ENCODE results near the gene TTC33.

- no peak for TF ChIP-seq CTCF (IDR thresholded peaks at IDR 0.05)
- no peak for TF ChIP-seq POLR2A (IDR thresholded peaks at IDR 0.05)
These were observed 41.7 kb upstream of the TTC33 start for GRCh38 chr5:40797273-40798011.

Measured in Peyer's patch (tissue), 4 donors.